CD8-positive, alpha-beta memory T cell (primary cell): ENCODE results near the gene PLEKHA6. TPM values are rescaled to one million over a fixed set of nuclear protein-coding genes. Genes with fewer than 3 reads are reported as not detected.
A peak's percentile ranks its signal among the peaks of the same experiment; 100 is the strongest.

ENCODE experiments used
- CTCF ChIA-PET: fragments of 350-600 bp; sonication (Branson Sonifier 250); formaldehyde crosslinking; loops from one replicate; lab custom pipeline; 2021; ENCODE audit warnings: antibody characterized with exemption; lab: Charles Lee
- POLR2A ChIA-PET: fragments of 350-600 bp; sonication (Branson Sonifier 250); formaldehyde crosslinking; loops from one replicate; lab custom pipeline; 2021; ENCODE audit warnings: antibody characterized with exemption; lab: Charles Lee
- DNase-seq, 5 donors: peaks; one replicate each; pipeline versions ENCODE4 v3.0.0 to v3.0.0-alpha.2; 2020 to 2022; ENCODE audit warnings: mixed read lengths in 1 of 5
- H3K27ac ChIP-seq: one replicate; pipeline ENCODE4 v1.7.0; 2013; ENCODE audit warnings: low read depth, mild to moderate bottlenecking, low read length, moderate library complexity
- H3K27me3 ChIP-seq: 2 replicates; pipeline ENCODE4 v1.7.0; 2013; ENCODE audit warnings: low read length, mild to moderate bottlenecking; ENCODE audit not compliant: insufficient read depth, poor library complexity, severe bottlenecking
- H3K36me3 ChIP-seq: 2 replicates; pipeline ENCODE4 v1.7.0; 2013; ENCODE audit warnings: mild to moderate bottlenecking, low read length, moderate library complexity; ENCODE audit not compliant: insufficient read depth
- H3K4me1 ChIP-seq: 2 replicates; pipeline ENCODE4 v1.7.0; 2013; ENCODE audit warnings: mild to moderate bottlenecking, low read length, moderate library complexity; ENCODE audit not compliant: insufficient read depth
- H3K4me3 ChIP-seq: 2 replicates; pipeline ENCODE4 v1.7.0; 2013; ENCODE audit warnings: mild to moderate bottlenecking, low read length
- H3K9me3 ChIP-seq: 2 replicates; pipeline ENCODE4 v1.7.0; 2013; ENCODE audit warnings: mild to moderate bottlenecking, low read length
- H3K27ac Mint-ChIP-seq, 8 donors: one replicate each; pipeline ENCODE4 v1.8.0; 2020 to 2021; ENCODE audit warnings: mixed read lengths in 8 of 8, mild to moderate bottlenecking in 6 of 8, inconsistent platforms in 3 of 8, moderate library complexity in 3 of 8
- H3K27me3 Mint-ChIP-seq, 2 donors: one replicate each; pipeline ENCODE4 v1.8.0; 2020 to 2021; ENCODE audit warnings: mixed read lengths in 2 of 2, mild to moderate bottlenecking in 1 of 2, moderate library complexity in 1 of 2
- H3K36me3 Mint-ChIP-seq, 3 donors: one replicate each; pipeline ENCODE4 v1.8.0; 2020 to 2021; ENCODE audit warnings: mixed read lengths in 3 of 3, inconsistent platforms in 1 of 3, mild to moderate bottlenecking in 1 of 3
- H3K4me1 Mint-ChIP-seq, 3 donors: one replicate each; pipeline ENCODE4 v1.8.0; 2020 to 2021; ENCODE audit warnings: mixed read lengths in 3 of 3, inconsistent platforms in 1 of 3, mild to moderate bottlenecking in 1 of 3
- H3K4me3 Mint-ChIP-seq, 7 donors: one replicate each; pipeline ENCODE4 v1.8.0; 2020 to 2021; ENCODE audit warnings: mixed read lengths in 7 of 7, mild to moderate bottlenecking in 6 of 7, moderate library complexity in 4 of 7, inconsistent platforms in 2 of 7
- H3K9me3 Mint-ChIP-seq, 5 donors: one replicate each; pipeline ENCODE4 v1.8.0; 2020 to 2022; ENCODE audit warnings: mixed read lengths in 5 of 5, mild to moderate bottlenecking in 3 of 5, moderate library complexity in 2 of 5, inconsistent platforms in 1 of 5
- polyA plus RNA-seq: library from polyadenylated mRNA; unstranded; fragments of 300-500 nt; fragmentation: Illumina TruSeq; gene quantifications from one replicate; pipeline ENCODE4 v1.2.3, GENCODE V29; 2021
- total RNA-seq, 2 experiments: library from RNA; stranded (reverse); gene quantifications; one replicate each; pipeline ENCODE4 v1.2.3, GENCODE V29; 2021

PLEKHA6 gene
- total RNA-seq (under 1 TPM; 0.09 to 0.13 TPM), polyA plus RNA-seq (not detected)

DNA sequence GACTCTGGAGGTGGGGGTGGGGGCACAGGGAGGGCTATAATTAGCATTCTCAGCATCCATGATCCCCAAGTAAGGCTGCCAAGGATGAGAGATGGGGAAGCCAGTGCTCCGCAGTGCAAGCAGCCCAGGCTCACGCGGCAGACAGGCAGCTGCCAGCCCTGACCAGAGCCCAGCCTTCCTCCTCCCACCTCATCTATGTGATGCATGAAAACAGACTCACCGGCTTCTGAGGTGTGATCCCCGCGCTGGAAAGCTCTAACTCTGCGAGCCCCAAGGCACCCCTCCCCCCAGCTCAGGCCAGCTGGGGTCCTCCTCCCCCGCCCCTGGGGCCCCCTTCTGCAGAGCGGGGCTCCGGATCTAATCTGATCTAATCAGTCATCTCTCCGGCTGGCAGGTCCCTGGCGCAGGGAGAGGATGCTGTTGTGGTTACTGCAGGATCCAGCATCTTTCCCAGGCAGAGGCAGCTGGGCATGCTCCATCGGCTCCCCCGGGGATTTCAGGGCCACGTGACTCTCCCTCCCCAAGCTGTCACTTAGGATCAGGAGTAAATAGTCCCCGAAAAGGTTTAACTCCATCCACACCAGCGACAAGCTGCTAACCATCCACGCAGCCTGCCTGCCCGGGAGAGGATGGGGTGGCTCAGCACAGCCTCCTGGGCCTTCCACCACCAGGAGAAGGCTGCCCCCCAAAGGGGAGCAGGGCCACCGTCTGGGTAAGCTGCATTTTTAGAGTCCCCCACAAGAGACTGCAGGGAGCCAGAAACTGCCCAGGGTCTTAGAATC lies at the start of gene PLEKHA6:
Gene PLEKHA6 (minus strand): TSS at position 456 of the 782 bp plus-strand sequence. CDS start 86,202 bp downstream, outside the sequence.
- Histone ChIP-seq H3K4me3 (no peak within 1 kb of the TSS), H3K27me3 (peaks cover 3% of the 10 kb centered on the region), H3K36me3 (no peaks in the 10 kb centered on the region), H3K27ac (no peak within 1 kb of the TSS), H3K9me3 (no peaks in the 10 kb centered on the region), H3K4me1 (peaks cover 10% of the 10 kb centered on the region)
- POLR2A ChIA-PET, result no interaction called here
- Mint-ChIP-seq H3K27me3 (peaks cover 6 to 7% of the 10 kb centered on the region in 2 donors), H3K4me1 (peaks cover 2 to 8% (median 6%) of the 10 kb centered on the region in 3 donors), H3K27ac (peak within 1 kb of the TSS in 2 of 8 donors; percentile 50 to 70), H3K4me3 (no peak within 1 kb of the TSS), H3K9me3 (no peaks in the 10 kb centered on the region), H3K36me3 (no peaks in the 10 kb centered on the region)
- CTCF ChIA-PET, result interaction anchor here (6.8 kb wide), 1 partner anchor 198 kb away, joined by 80 read pairs; no protein-coding TSS in a partner anchor
- DNase-seq, result no peak

DNA sequence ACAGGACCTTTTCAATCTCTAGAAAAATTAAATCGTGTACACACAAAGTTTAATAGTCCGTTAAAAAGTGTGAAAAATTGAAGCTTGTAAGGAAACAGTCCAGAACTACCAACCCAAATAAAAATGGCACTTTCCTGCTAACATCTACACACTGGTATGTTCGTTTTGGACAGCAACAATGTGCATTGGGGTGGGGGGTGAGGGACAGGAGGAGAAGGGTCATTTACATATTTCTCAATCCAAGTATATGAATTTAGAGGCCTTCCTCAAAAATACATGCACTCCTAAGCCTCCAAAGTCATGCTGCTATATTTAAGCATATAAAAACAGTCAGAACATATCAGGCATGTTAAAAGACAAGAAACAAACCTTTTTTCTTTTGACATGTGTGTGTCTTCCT lies 49.4 kb upstream of the PLEKHA6 start:
- DNase-seq, result no peak
- peaks cover 33% of the 10 kb centered on the region for H3K36me3 ChIP-seq
- Mint-ChIP-seq H3K4me1 (peaks cover 32 to 42% (median 38%) of the 10 kb centered on the region in 3 donors), H3K27me3 (peaks cover 0 to 4% of the 10 kb centered on the region in 2 donors), H3K4me3 (peak overlapping the region; percentile 93 to 100 (median 99)), H3K27ac (peak overlapping the region; percentile 98 to 100 (median 100)), H3K36me3 (peaks cover 0 to 68% (median 7%) of the 10 kb centered on the region in 3 donors), H3K9me3 (no peaks in the 10 kb centered on the region)
- peak overlapping the region; percentile 100 for H3K27ac ChIP-seq
- H3K4me3 ChIP-seq, result peak overlapping the region; percentile 99
- H3K9me3 ChIP-seq, result no peaks in the 10 kb centered on the region
- no peaks in the 10 kb centered on the region for H3K27me3 ChIP-seq
- peaks cover 26% of the 10 kb centered on the region for H3K4me1 ChIP-seq
- ChIA-PET CTCF (interaction anchor here (0.9 to 4.9 kb wide), 2 partner anchors 10 to 85 kb away, joined by 4 to 42 read pairs; no protein-coding TSS in a partner anchor), POLR2A (interaction anchor here (1.4 kb wide), 1 partner anchor 98 kb away, joined by 6 read pairs; no protein-coding TSS in a partner anchor)

- Mint-ChIP-seq H3K36me3 (peaks cover 0 to 73% (median 7%) of the 10 kb centered on the region in 3 donors), H3K4me1 (peaks cover 38 to 47% (median 43%) of the 10 kb centered on the region in 3 donors)
These were observed 48.9 kb upstream of the PLEKHA6 start for GRCh38 chr1:204408602-204409001.

GRCh38 chr1:204408074-204408507 lies 48.4 kb upstream of the PLEKHA6 start:
- CTCF ChIA-PET, result interaction anchor here (0.9 to 4.9 kb wide), 5 partner anchors 9 to 93 kb away, joined by 3 to 42 read pairs (median 4); no protein-coding TSS in a partner anchor
- Histone ChIP-seq H3K9me3 (no peaks in the 10 kb centered on the region), H3K27me3 (no peaks in the 10 kb centered on the region), H3K4me3 (peak overlapping the region; percentile 99), H3K4me1 (peaks cover 26% of the 10 kb centered on the region), H3K27ac (peak overlapping the region; percentile 100), H3K36me3 (peaks cover 33% of the 10 kb centered on the region)
- Mint-ChIP-seq H3K4me1 (peaks cover 37 to 48% (median 42%) of the 10 kb centered on the region in 3 donors), H3K27me3 (peaks cover 0 to 4% of the 10 kb centered on the region in 2 donors), H3K4me3 (peak overlapping the region; percentile 93 to 100 (median 99)), H3K36me3 (peaks cover 0 to 76% (median 7%) of the 10 kb centered on the region in 3 donors), H3K9me3 (no peaks in the 10 kb centered on the region), H3K27ac (peak overlapping the region; percentile 93 to 100 (median 100))
- POLR2A ChIA-PET, result interaction anchor here (1.0 to 1.5 kb wide), 2 partner anchors 9 to 26 kb away, joined by 3 to 4 read pairs; no protein-coding TSS in a partner anchor
- DNase-seq, result peak; percentile 13 to 57 (median 30)

More at GRCh38 chr1:204408602-204409001, 48.9 kb upstream of the PLEKHA6 start:
- H3K4me3 ChIP-seq, result peak overlapping the region; percentile 99
- peak overlapping the region; percentile 100 for H3K27ac ChIP-seq
- no peaks in the 10 kb centered on the region for H3K27me3 ChIP-seq
- peak overlapping the region; percentile 98 to 100 (median 100) for H3K27ac Mint-ChIP-seq
- peaks cover 0 to 4% of the 10 kb centered on the region in 2 donors for H3K27me3 Mint-ChIP-seq
- peaks cover 33% of the 10 kb centered on the region for H3K36me3 ChIP-seq
- ChIA-PET POLR2A (interaction anchor here (1.4 kb wide), 1 partner anchor 99 kb away, joined by 6 read pairs; no protein-coding TSS in a partner anchor), CTCF (interaction anchor here (0.9 to 4.9 kb wide), 3 partner anchors 10 to 85 kb away, joined by 4 to 42 read pairs (median 5); no protein-coding TSS in a partner anchor)
- H3K4me3 Mint-ChIP-seq, result peak overlapping the region; percentile 93 to 100 (median 99)
- no peak for DNase-seq
- no peaks in the 10 kb centered on the region for H3K9me3 Mint-ChIP-seq
- H3K4me1 ChIP-seq, result peaks cover 26% of the 10 kb centered on the region
- H3K9me3 ChIP-seq, result no peaks in the 10 kb centered on the region

DNA sequence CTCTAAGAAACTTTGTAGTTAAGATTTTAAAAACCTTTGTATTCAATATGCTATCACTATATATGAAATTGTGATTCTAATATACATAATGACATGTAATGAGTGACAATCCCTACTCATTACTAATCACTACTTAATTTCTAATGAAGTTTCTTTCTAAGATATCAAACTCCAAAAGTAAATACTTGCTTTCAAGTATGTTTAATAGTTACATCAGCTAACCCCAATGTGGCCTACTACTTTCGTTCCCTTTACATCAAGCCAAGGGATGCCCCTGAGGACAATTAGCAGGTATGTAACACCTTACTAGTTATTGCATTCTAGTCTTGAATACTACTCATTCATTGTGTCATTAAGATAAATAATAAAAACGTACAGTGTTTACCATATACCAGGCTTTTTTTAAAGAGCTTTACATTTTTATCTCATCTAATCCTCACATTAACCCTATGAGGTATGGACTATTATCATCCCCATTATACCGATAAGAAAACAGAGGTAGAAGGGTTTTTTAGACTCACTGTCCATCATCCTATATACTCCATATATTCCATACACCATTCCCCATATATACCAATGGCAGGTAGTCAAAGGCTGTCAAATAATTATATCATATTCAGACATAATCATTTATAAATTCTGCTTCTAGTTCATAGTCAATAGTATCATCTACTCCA lies 47.7 kb upstream of the PLEKHA6 start:
- H3K9me3 Mint-ChIP-seq, result no peaks in the 10 kb centered on the region
- peaks cover 35 to 48% (median 39%) of the 10 kb centered on the region in 3 donors for H3K4me1 Mint-ChIP-seq
- no peaks in the 10 kb centered on the region for H3K27me3 ChIP-seq
- peaks cover 0 to 81% (median 7%) of the 10 kb centered on the region in 3 donors for H3K36me3 Mint-ChIP-seq
- H3K4me3 ChIP-seq, result peak overlapping the region; percentile 99
- H3K4me1 ChIP-seq, result peaks cover 25% of the 10 kb centered on the region
- ChIA-PET CTCF (interaction anchor here (1.3 to 4.9 kb wide), 4 partner anchors 9 to 93 kb away, joined by 3 to 42 read pairs (median 4); no protein-coding TSS in a partner anchor), POLR2A (interaction anchor here (1.0 to 1.5 kb wide), 2 partner anchors 8 to 25 kb away, joined by 3 to 4 read pairs; no protein-coding TSS in a partner anchor)
- no peak for DNase-seq
- H3K9me3 ChIP-seq, result no peaks in the 10 kb centered on the region
- peak overlapping the region; percentile 100 for H3K27ac ChIP-seq
- H3K4me3 Mint-ChIP-seq, result peak overlapping the region; percentile 93 to 100 (median 99)
- peak overlapping the region in 7 of 8 donors; percentile 93 to 100 (median 100) for H3K27ac Mint-ChIP-seq
- H3K27me3 Mint-ChIP-seq, result peaks cover 0 to 4% of the 10 kb centered on the region in 2 donors
- H3K36me3 ChIP-seq, result peaks cover 33% of the 10 kb centered on the region

- H3K36me3 Mint-ChIP-seq, result peaks cover 0 to 87% (median 7%) of the 10 kb centered on the region in 3 donors
- H3K36me3 ChIP-seq, result peaks cover 33% of the 10 kb centered on the region
These were observed 46.9 kb upstream of the PLEKHA6 start for GRCh38 chr1:204406621-204407020.

GRCh38 chr1:204405988-204406387 lies 46.3 kb upstream of the PLEKHA6 start:
- H3K36me3 Mint-ChIP-seq, result peaks cover 0 to 87% (median 9%) of the 10 kb centered on the region in 3 donors
- ChIA-PET CTCF (no interaction called here), POLR2A (interaction anchor here (0.5 kb wide), 1 partner anchor 1333 kb away, joined by 3 read pairs; no protein-coding TSS in a partner anchor)
- Histone ChIP-seq H3K4me3 (peak overlapping the region; percentile 0), H3K9me3 (no peaks in the 10 kb centered on the region), H3K27ac (no peak overlapping the region), H3K4me1 (peaks cover 20% of the 10 kb centered on the region), H3K36me3 (peaks cover 33% of the 10 kb centered on the region), H3K27me3 (no peaks in the 10 kb centered on the region)
- H3K9me3 Mint-ChIP-seq, result no peaks in the 10 kb centered on the region
- peak overlapping the region; percentile 93 to 100 (median 99) for H3K4me3 Mint-ChIP-seq
- no peaks in the 10 kb centered on the region for H3K27me3 Mint-ChIP-seq
- no peak for DNase-seq
- peak overlapping the region; percentile 24 to 100 (median 72) for H3K27ac Mint-ChIP-seq
- peaks cover 32 to 56% (median 38%) of the 10 kb centered on the region in 3 donors for H3K4me1 Mint-ChIP-seq

More at GRCh38 chr1:204406621-204407020, 46.9 kb upstream of the PLEKHA6 start:
- peak overlapping the region; percentile 56 to 100 (median 81) for H3K27ac Mint-ChIP-seq
- H3K27me3 Mint-ChIP-seq, result no peaks in the 10 kb centered on the region
- Histone ChIP-seq H3K27ac (peak overlapping the region; percentile 100), H3K27me3 (no peaks in the 10 kb centered on the region), H3K9me3 (no peaks in the 10 kb centered on the region), H3K4me1 (peaks cover 20% of the 10 kb centered on the region), H3K4me3 (peak overlapping the region; percentile 99)
- DNase-seq, result no peak
- ChIA-PET CTCF (interaction anchor here (2.2 to 4.9 kb wide), 2 partner anchors 8 to 10 kb away, joined by 5 to 42 read pairs; no protein-coding TSS in a partner anchor), POLR2A (interaction anchor here (1.5 kb wide), 1 partner anchor 24 kb away, joined by 4 read pairs; no protein-coding TSS in a partner anchor)
- H3K4me3 Mint-ChIP-seq, result peak overlapping the region; percentile 93 to 100 (median 99)
- H3K9me3 Mint-ChIP-seq, result no peaks in the 10 kb centered on the region
- H3K4me1 Mint-ChIP-seq, result peaks cover 32 to 50% (median 34%) of the 10 kb centered on the region in 3 donors
